GM12801 (cell line): ENCODE data around the gene PCNX2.

ENCODE experiments used
- CTCF ChIP-seq: IDR thresholded peaks from one replicate; pipeline ENCODE4 v1.5.1; 2011; ENCODE audit warnings: control low read depth; ENCODE audit not compliant: insufficient read length; ENCODE audit errors: extremely low read depth

The PCNX2 gene

GRCh38 chr1:233326811-233327650 lies 31.5 kb upstream of the PCNX2 start:
- TF ChIP-seq CTCF: no peak

DNA sequence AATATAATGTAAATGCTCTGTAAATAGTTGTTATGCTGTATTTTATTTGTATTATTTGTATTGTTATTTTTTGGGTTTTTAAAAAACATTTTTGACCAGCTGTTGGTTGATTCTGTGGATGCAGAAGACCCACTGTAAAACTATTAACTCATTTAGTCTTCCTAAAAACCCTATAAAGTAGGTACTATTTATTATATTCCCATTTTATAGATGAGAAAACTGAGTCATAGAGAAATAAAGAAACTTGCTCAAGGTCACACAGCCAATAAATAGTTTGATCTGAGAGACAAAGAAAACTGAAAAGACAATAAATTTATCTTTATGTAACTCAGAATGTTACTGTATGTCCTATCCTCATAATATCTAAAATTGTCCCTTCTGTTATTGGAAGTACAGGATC lies 30.8 kb upstream of the PCNX2 start:
- TF ChIP-seq CTCF: no peak

- TF ChIP-seq CTCF: no peak
Observed at GRCh38 chr1:233323718-233324117, 28.2 kb upstream of the PCNX2 start.

DNA sequence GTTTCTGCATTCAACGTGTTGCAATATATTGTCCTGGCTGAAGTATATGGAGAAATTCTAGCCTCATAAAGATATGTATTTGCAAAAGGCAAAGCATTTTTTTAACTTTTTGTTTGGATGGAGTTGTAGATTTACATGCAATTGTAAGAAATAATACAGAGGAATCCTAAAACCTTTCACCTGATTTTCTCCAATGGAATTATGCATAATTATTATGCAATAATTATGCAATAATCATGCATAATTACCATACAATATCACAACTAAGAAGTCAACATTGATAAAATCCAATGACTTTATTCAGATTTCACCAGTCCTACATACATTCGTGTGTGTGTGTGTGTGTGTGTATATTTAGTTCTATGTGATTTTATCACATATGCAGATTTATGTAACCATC lies 24.5 kb upstream of the PCNX2 start:
- TF ChIP-seq CTCF: no peak

- no peak for TF ChIP-seq CTCF
Observed at GRCh38 chr1:233319272-233319671, 23.7 kb upstream of the PCNX2 start.

GRCh38 chr1:233316473-233316872 lies 20.9 kb upstream of the PCNX2 start:
- TF ChIP-seq CTCF: no peak

DNA sequence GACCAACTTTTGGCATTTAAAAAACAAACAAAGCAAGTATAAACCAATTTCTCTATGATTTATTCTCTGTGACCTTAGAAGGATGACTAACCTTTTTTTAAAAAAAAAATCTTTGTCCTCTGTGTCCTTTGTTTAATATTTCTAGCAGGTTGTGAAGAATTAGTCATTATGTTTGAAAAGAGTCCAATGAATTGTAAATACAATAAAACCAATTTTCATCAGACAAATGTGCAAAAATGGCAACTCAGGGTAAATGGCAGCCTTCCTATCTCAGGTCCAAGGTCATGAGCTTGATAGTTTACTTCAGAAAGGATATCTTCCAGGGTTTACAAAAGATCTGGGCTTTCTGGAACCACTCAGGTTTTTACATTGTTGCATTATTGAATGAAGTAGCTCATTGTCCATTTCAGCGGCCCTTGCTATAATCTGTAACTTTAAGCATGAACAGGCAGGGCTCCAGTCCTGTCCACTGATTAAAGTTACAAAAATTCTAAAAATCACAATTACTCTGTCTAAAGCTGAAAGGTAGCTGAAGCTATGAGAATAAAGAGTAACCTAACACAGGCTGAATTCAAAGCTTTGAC lies 20.3 kb upstream of the PCNX2 start:
- no peak for TF ChIP-seq CTCF
